ENCODE measurements around the gene SDK1. TPM values are rescaled to one million over a fixed set of nuclear protein-coding genes. Genes with fewer than 3 reads are reported as not detected.

The SDK1 gene
- total RNA-seq, 1 experiment from 2014 or later = 7.1 TPM

GRCh38 chr7:4247106-4247876 lies 946.2 kb downstream of the SDK1 start:
- BruUV-seq (replicated peaks) = no TSS peak
- Mint-ChIP-seq H3K4me1 (ENCODE audit: low read depth, unreplicated experiment) (peaks cover 12% of the 10 kb centered on the region), H3K27ac (ENCODE audit: unreplicated experiment) (no peak overlapping the region), H3K4me3 (ENCODE audit: unreplicated experiment) (no peak overlapping the region), H3K36me3 (ENCODE audit: insufficient read depth, unreplicated experiment) (no peaks in the 10 kb centered on the region), H3K27me3 (ENCODE audit: insufficient read depth, unreplicated experiment) (no peaks in the 10 kb centered on the region), H3K9me3 (ENCODE audit: unreplicated experiment) (peaks cover 17% of the 10 kb centered on the region)
- peaks cover 6% of the 10 kb centered on the region; the same call in 1 of the 2 replicates for H3K9me3 ChIP-seq
- no peak for DNase-seq
- CTCF ChIA-PET = no interaction called here
- H3K4me3 ChIP-seq (ENCODE audit: low read depth, low read length) = no peak overlapping the region
- POLR2A ChIA-PET = no interaction called here
- TF ChIP-seq, protein P1, sequence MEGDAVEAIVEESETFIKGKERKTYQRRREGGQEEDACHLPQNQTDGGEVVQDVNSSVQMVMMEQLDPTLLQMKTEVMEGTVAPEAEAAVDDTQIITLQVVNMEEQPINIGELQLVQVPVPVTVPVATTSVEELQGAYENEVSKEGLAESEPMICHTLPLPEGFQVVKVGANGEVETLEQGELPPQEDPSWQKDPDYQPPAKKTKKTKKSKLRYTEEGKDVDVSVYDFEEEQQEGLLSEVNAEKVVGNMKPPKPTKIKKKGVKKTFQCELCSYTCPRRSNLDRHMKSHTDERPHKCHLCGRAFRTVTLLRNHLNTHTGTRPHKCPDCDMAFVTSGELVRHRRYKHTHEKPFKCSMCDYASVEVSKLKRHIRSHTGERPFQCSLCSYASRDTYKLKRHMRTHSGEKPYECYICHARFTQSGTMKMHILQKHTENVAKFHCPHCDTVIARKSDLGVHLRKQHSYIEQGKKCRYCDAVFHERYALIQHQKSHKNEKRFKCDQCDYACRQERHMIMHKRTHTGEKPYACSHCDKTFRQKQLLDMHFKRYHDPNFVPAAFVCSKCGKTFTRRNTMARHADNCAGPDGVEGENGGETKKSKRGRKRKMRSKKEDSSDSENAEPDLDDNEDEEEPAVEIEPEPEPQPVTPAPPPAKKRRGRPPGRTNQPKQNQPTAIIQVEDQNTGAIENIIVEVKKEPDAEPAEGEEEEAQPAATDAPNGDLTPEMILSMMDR (IDR thresholded peaks at IDR 0.05; ENCODE audit: insufficient read depth in 1 of 2, low read depth in 1 of 2, low read length in 1 of 2, severe bottlenecking in 1 of 2, unreplicated experiment in 1 of 2) = no peak
- H3K27me3 ChIP-seq (replicated peaks; ENCODE audit: control insufficient read depth, insufficient read depth, low read length) = no peaks in the 10 kb centered on the region
- intact Hi-C loops (cut with micrococcal nuclease; ENCODE audit: unreplicated experiment) = no loop called here
- H3K36me3 ChIP-seq (ENCODE audit: control insufficient read depth, insufficient read depth, low read length) = no peaks in the 10 kb centered on the region
- H3K4me1 ChIP-seq = peaks cover 9% of the 10 kb centered on the region; the same call in 1 of the 2 replicates

DNA sequence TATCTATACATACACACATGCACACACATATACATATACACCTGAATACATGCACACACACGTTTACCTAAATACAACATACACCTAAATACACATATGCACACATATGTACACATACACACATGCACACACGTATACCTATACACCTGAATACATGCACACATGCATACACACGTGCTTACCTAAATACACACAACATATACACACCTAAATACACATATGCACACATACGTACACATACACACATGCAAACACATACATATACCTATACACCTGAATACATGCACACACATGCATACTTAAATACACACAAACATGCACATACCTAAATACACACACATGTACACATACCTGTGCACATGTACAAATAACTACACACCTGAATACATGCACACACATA lies 947.2 kb downstream of the SDK1 start:
- Histone ChIP-seq H3K27me3 (replicated peaks; ENCODE audit: control insufficient read depth, insufficient read depth, low read length) (no peaks in the 10 kb centered on the region), H3K4me1 (peaks cover 9% of the 10 kb centered on the region; the same call in 1 of the 2 replicates), H3K4me3 (ENCODE audit: low read depth, low read length) (no peak overlapping the region), H3K36me3 (ENCODE audit: control insufficient read depth, insufficient read depth, low read length) (no peaks in the 10 kb centered on the region), H3K9me3 (peaks cover 9% of the 10 kb centered on the region; the same call in 1 of the 2 replicates)
- no peak for DNase-seq
- no peaks in the 10 kb centered on the region for H3K36me3 Mint-ChIP-seq (ENCODE audit: insufficient read depth, unreplicated experiment)
- ChIA-PET POLR2A (no interaction called here), CTCF (no interaction called here)
- H3K4me1 Mint-ChIP-seq (ENCODE audit: low read depth, unreplicated experiment) = peaks cover 12% of the 10 kb centered on the region
- peaks cover 21% of the 10 kb centered on the region for H3K9me3 Mint-ChIP-seq (ENCODE audit: unreplicated experiment)
- no peak overlapping the region for H3K27ac Mint-ChIP-seq (ENCODE audit: unreplicated experiment)
- H3K4me3 Mint-ChIP-seq (ENCODE audit: unreplicated experiment) = no peak overlapping the region
- intact Hi-C loops (cut with micrococcal nuclease; ENCODE audit: unreplicated experiment) = no loop called here
- TF ChIP-seq, protein P1 (IDR thresholded peaks at IDR 0.05; ENCODE audit: insufficient read depth in 1 of 2, low read depth in 1 of 2, low read length in 1 of 2, severe bottlenecking in 1 of 2, unreplicated experiment in 1 of 2) = no peak
- H3K27me3 Mint-ChIP-seq (ENCODE audit: insufficient read depth, unreplicated experiment) = no peaks in the 10 kb centered on the region
- no TSS peak for BruUV-seq (replicated peaks)

DNA sequence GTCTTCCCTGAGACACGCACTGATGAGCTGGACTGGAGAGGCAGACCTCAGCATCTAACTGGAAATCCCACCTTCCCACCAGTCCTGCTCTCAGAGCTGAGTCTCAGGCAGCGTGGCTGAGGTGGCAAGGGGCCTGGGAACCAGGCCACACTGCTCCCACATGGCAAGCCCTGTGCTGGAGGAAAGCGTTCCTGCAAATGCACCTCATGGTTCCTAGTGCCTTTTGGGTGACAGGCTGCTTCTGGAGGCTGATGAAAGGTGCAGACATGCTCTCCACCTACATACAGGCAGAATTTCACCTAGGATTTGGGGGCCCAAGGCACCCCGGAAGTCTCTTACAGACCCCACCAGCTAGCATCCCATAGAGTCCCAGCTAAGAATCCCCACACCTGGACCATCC lies 948.2 kb downstream of the SDK1 start:
- no TSS peak for BruUV-seq (replicated peaks)
- H3K27me3 Mint-ChIP-seq (ENCODE audit: insufficient read depth, unreplicated experiment) = no peaks in the 10 kb centered on the region
- Histone ChIP-seq H3K9me3 (peaks cover 9% of the 10 kb centered on the region; the same call in 1 of the 2 replicates), H3K27me3 (replicated peaks; ENCODE audit: control insufficient read depth, insufficient read depth, low read length) (no peaks in the 10 kb centered on the region), H3K4me3 (ENCODE audit: low read depth, low read length) (no peak overlapping the region), H3K4me1 (peaks cover 9% of the 10 kb centered on the region; the same call in 1 of the 2 replicates), H3K36me3 (ENCODE audit: control insufficient read depth, insufficient read depth, low read length) (no peaks in the 10 kb centered on the region)
- peaks cover 12% of the 10 kb centered on the region for H3K4me1 Mint-ChIP-seq (ENCODE audit: low read depth, unreplicated experiment)
- peaks cover 31% of the 10 kb centered on the region for H3K9me3 Mint-ChIP-seq (ENCODE audit: unreplicated experiment)
- H3K27ac Mint-ChIP-seq (ENCODE audit: unreplicated experiment) = no peak overlapping the region
- intact Hi-C loops (cut with micrococcal nuclease; ENCODE audit: unreplicated experiment) = no loop called here
- ChIA-PET CTCF (interaction anchor here (1.0 kb wide), 1 partner anchor 42 kb away, joined by 3 read pairs; no protein-coding TSS in a partner anchor), POLR2A (no interaction called here)
- TF ChIP-seq, protein P1 (IDR thresholded peaks at IDR 0.05; ENCODE audit: insufficient read depth in 1 of 2, low read depth in 1 of 2, low read length in 1 of 2, severe bottlenecking in 1 of 2, unreplicated experiment in 1 of 2) = no peak
- no peaks in the 10 kb centered on the region for H3K36me3 Mint-ChIP-seq (ENCODE audit: insufficient read depth, unreplicated experiment)
- DNase-seq = no peak
- H3K4me3 Mint-ChIP-seq (ENCODE audit: unreplicated experiment) = no peak overlapping the region

Measured in Caco-2 (cell line).